ENCODE results near the gene TNIK.

GRCh38 chr3:171389491-171389890, 70.7 kb downstream of the TNIK start:
- no peak for TF ChIP-seq POLR2AphosphoS5 (IDR thresholded peaks at IDR 0.05)
- TF ChIP-seq POLR2A (IDR thresholded peaks at IDR 0.05), result no peak
- no peak for TF ChIP-seq CTCF (IDR thresholded peaks at IDR 0.05)

Measured in breast epithelium (tissue), 3 donors.